Peyer's patch (tissue), 4 donors: Measurements from ENCODE around the gene DNAJB11. TPM values are rescaled to one million over a fixed set of nuclear protein-coding genes. Genes with fewer than 3 reads are reported as not detected.
A peak's percentile ranks its signal among the peaks of the same experiment; 100 is the strongest.
"Not testable (repeated sequence)": the region's sequence is repeated elsewhere in the genome, so short reads cannot be mapped to it uniquely, and the experiment has no call there.

Source experiments
- DNase-seq, 3 donors: peaks; one replicate each; pipeline ENCODE4 v3.0.0-alpha.2; 2017 to 2019
- H3K27ac ChIP-seq, 4 donors: fragments of 200-600 bp; sonication (generic); one replicate each; pipeline ENCODE4 v1.5.1; 2016 to 2019
- H3K27me3 ChIP-seq, 2 donors: fragments of 200-600 bp; sonication (generic); one replicate each; pipeline ENCODE4 v1.5.1; 2019
- H3K36me3 ChIP-seq, 3 donors: fragments of 200-600 bp; sonication (generic); one replicate each; pipeline ENCODE4 v1.5.1; 2016 to 2019
- H3K4me1 ChIP-seq, 4 donors: fragments of 200-600 bp; sonication (generic); one replicate each; pipeline ENCODE4 v1.5.1; 2016 to 2019
- H3K4me3 ChIP-seq, 4 donors: fragments of 200-600 bp; sonication (generic); 1 replicate in 3 of 4; 2 replicates in 1 of 4; pipeline ENCODE4 v1.5.1; 2016 to 2019; ENCODE audit warnings: mild to moderate bottlenecking in 1 of 4
- H3K9me3 ChIP-seq, 4 donors: fragments of 200-600 bp; sonication (generic); one replicate each; pipeline ENCODE4 v1.5.1; 2016 to 2019; ENCODE audit warnings: mild to moderate bottlenecking in 1 of 4
- POLR2A ChIP-seq, 2 donors: fragments of 450-650 bp; IDR thresholded peaks; one replicate each; pipeline ENCODE4 v1.5.1; 2017; ENCODE audit warnings: antibody characterized with exemption in 2 of 2, mild to moderate bottlenecking in 2 of 2, moderate library complexity in 2 of 2
- total RNA-seq, 4 donors: library from RNA; depleted of rRNA; stranded (reverse); fragments of >200 nt; gene quantifications; one replicate each; pipeline ENCODE4 v1.1.0, GENCODE V29; 2016
- TF ChIP-seq, protein P1 (sequence below), 6 experiments: fragments of 450-650 bp in 4 of 6; fragments of 200-600 bp in 2 of 6; sonication (generic) in 1 of 6; IDR thresholded peaks; one replicate each; pipeline ENCODE4 v1.5.1; 2017 to 2019; ENCODE audit warnings: antibody characterized with exemption in 6 of 6, mild to moderate bottlenecking in 3 of 6, moderate library complexity in 1 of 6

The DNAJB11 gene
- total RNA-seq, 4 donors from 2014 or later: 16.5 to 61.3 (median 42.4) TPM

DNA sequence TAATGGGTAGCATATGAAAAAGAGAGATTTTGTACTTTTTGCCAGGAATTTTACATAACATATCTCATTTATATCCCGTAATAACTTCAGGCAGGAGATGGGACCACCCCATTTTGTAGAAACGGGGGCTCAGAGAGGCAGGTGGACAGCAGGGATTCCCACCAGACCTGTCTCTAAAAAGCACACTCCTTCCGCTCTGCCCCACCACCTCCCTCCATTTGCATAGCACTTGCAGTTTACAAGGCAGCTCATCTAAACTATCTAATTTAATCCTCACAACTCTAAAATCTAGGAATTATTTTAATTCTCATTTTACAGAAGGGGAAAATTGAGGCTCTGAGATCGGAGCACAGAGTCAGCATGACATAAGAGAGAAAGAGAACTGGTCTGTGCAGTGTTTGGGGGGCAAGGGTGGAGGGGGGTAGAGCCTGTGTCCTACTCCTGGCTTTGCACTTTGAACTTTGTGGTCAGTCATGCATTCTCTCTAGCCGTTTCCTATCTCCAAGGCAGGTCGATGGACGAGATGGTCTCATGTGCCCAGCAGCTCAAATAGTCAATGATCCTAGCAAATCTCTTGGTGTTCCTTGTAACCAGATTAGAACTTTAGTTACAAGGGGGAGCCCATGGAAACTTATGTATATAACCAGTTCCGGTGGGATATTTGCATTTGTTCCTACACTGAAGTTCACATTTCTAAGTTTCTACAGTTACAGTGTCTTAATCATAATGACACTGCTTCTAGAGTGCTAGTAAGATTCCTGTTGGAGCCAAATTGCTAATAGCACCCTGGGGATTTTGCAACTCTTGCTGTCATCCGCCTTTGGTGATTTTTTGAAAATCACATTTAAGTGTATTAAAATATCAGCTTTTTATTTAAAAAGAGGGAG lies 44.9 kb upstream of the DNAJB11 start:
- Histone ChIP-seq H3K4me3 (no peak overlapping the region), H3K9me3 (no peaks in the 10 kb centered on the region), H3K27me3 (no peaks in the 10 kb centered on the region), H3K36me3 (no peaks in the 10 kb centered on the region), H3K27ac (peak overlapping the region in 1 of 4 donors; percentile 68), H3K4me1 (peaks cover 0 to 10% (median 0%) of the 10 kb centered on the region in 4 donors)
- peak in 1 of 3 donors; percentile 35 for DNase-seq
- TF ChIP-seq, protein P1, sequence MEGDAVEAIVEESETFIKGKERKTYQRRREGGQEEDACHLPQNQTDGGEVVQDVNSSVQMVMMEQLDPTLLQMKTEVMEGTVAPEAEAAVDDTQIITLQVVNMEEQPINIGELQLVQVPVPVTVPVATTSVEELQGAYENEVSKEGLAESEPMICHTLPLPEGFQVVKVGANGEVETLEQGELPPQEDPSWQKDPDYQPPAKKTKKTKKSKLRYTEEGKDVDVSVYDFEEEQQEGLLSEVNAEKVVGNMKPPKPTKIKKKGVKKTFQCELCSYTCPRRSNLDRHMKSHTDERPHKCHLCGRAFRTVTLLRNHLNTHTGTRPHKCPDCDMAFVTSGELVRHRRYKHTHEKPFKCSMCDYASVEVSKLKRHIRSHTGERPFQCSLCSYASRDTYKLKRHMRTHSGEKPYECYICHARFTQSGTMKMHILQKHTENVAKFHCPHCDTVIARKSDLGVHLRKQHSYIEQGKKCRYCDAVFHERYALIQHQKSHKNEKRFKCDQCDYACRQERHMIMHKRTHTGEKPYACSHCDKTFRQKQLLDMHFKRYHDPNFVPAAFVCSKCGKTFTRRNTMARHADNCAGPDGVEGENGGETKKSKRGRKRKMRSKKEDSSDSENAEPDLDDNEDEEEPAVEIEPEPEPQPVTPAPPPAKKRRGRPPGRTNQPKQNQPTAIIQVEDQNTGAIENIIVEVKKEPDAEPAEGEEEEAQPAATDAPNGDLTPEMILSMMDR (IDR thresholded peaks at IDR 0.05): no peak
- TF ChIP-seq POLR2A (IDR thresholded peaks at IDR 0.05): no peak

DNA sequence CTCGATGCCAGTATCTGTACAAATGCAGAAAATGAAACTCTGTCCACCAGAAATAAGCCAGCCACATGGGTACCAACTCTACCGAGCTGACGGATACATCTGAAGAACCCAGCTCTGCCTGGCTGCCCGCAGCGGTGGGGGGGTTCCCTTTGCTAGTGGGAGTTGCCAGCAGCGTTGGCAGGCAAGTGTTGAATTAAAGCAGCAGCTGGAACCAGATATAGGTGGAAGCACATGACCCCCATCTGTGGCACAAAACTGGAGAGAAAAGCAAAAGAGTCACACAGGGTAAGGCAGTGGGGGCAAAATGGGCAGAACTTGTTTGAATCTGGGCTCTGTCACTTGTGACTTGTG lies 44.3 kb upstream of the DNAJB11 start:
- Histone ChIP-seq H3K4me3 (no peak overlapping the region), H3K27me3 (no peaks in the 10 kb centered on the region), H3K36me3 (no peaks in the 10 kb centered on the region), H3K27ac (peak overlapping the region in 2 of 4 donors; percentile 39 to 68), H3K9me3 (no peaks in the 10 kb centered on the region), H3K4me1 (peaks cover 0 to 10% (median 0%) of the 10 kb centered on the region in 4 donors)
- peak in 2 of 3 donors; percentile 77 to 78 for DNase-seq
- TF ChIP-seq POLR2A (IDR thresholded peaks at IDR 0.05): no peak
- TF ChIP-seq, protein P1 (IDR thresholded peaks at IDR 0.05): no peak

DNA sequence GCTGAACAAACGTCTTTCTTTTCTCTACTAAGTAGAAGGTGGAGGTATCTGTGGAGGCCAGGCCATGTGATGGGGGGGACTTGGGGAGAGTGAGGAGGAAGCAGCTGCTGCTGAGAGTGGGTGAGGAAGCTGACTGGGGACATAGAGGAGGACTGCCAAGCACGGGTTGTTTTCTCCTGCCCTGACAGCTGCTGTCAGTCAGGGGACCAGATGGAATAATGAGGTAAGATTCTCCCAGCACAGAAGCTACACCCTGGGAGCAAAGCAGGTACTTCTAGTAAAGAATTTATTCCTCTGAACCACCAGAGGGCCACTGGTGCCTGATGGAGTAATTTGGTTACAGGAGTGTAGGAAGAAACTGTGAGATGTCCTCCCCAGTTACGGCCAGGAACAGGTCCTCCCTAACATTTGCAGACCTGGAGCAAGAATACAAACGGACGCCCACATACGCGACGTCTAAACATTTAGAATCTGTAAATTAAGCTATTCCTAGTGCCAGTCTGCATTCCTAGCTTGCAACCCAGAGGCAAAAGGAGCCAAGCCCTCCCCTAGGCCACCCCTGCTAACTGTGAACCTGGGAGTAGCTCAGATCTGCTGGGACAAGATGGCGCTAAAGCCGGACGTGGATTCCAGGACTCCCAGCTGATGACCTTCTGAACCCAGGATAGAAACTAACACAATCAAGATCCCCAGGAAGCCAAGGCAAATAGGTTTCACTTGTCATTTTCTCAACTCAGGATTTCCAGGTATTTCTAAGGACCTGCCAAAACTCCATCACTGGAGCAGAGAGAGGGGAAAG lies 41.1 kb upstream of the DNAJB11 start:
- H3K9me3 ChIP-seq: no peaks in the 10 kb centered on the region
- TF ChIP-seq, protein P1 (IDR thresholded peaks at IDR 0.05): no peak
- no peak for TF ChIP-seq POLR2A (IDR thresholded peaks at IDR 0.05)
- peak in 2 of 3 donors; percentile 68 to 74 for DNase-seq
- H3K4me3 ChIP-seq: no peak overlapping the region
- H3K27me3 ChIP-seq: no peaks in the 10 kb centered on the region
- H3K27ac ChIP-seq: peak overlapping the region in 1 of 4 donors; percentile 38
- peaks cover 0 to 11% (median 5%) of the 10 kb centered on the region in 4 donors for H3K4me1 ChIP-seq
- no peaks in the 10 kb centered on the region for H3K36me3 ChIP-seq

DNA sequence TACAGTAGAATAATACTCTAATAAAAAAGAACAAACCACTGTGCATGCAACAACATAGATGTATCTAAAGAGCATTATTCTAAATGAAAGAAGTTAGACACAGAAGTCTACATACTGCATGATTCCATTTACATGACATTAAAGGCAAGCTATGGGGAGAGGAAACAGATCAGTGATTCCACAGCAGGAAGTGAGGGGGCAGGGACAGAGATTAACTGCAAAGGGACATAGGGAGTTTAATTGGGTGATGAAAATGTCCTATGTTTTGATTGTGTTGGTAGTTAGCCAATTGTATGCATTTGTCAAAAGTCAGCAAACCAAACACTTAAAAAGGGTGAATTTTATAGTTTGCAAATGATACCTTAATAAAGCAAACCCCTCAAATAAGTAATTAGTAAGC lies 40.1 kb upstream of the DNAJB11 start:
- Histone ChIP-seq H3K27ac (no peak overlapping the region), H3K4me1 (peaks cover 0 to 11% (median 5%) of the 10 kb centered on the region in 4 donors), H3K9me3 (no peaks in the 10 kb centered on the region), H3K27me3 (no peaks in the 10 kb centered on the region), H3K4me3 (no peak overlapping the region), H3K36me3 (no peaks in the 10 kb centered on the region)
- no peak for DNase-seq
- TF ChIP-seq, protein P1 (IDR thresholded peaks at IDR 0.05): no peak
- no peak for TF ChIP-seq POLR2A (IDR thresholded peaks at IDR 0.05)

- H3K36me3 ChIP-seq, H3K4me3 ChIP-seq, H3K27me3 ChIP-seq, DNase-seq, H3K9me3 ChIP-seq: not testable (repeated sequence)
- Histone ChIP-seq H3K27ac (peak overlapping the region in 1 of 4 donors; percentile 71), H3K4me1 (peaks cover 0 to 11% (median 5%) of the 10 kb centered on the region in 4 donors)
Measured at GRCh38 chr3:186531694-186532093, 38.8 kb upstream of the DNAJB11 start.
